GM23338 (cell line): ENCODE measurements around the gene NUP160. TPM values are rescaled to one million over a fixed set of nuclear protein-coding genes. Genes with fewer than 3 reads are reported as not detected.
"Not testable (repeated sequence)": the region's sequence is repeated elsewhere in the genome, so short reads cannot be mapped to it uniquely, and the experiment has no call there.

Source experiments
- ATAC-seq: fragments of 200-7000 bp; cut with Tn5 transposase; 3 replicates; pipeline ENCODE4 v1.9.1; 2020
- DNase-seq: peaks from one replicate; pipeline ENCODE4 v3.0.0-alpha.2; 2015; ENCODE audit warnings: low spot score
- H2AFZ ChIP-seq: fragments of 200-600 bp; sonication (generic); 2 replicates; pipeline ENCODE4 v1.8.0; 2016; ENCODE audit warnings: antibody characterized with exemption, mild to moderate bottlenecking, moderate library complexity
- H3F3A ChIP-seq: fragments of 200-600 bp; sonication (generic); replicated peaks from 2 replicates; pipeline ENCODE4 v1.8.0; 2017; ENCODE audit warnings: antibody characterized with exemption, mixed run types, low read depth
- H3K27ac ChIP-seq: fragments of 200-600 bp; sonication (generic); 2 replicates; pipeline ENCODE4 v1.6.1; 2016; ENCODE audit warnings: low read depth
- H3K27me3 ChIP-seq: fragments of 200-600 bp; sonication (generic); 2 replicates; pipeline ENCODE4 v1.8.0; 2016; ENCODE audit warnings: mild to moderate bottlenecking, mixed run types, moderate library complexity; ENCODE audit not compliant: insufficient read depth
- H3K36me3 ChIP-seq: fragments of 200-600 bp; sonication (generic); 2 replicates; pipeline ENCODE4 v1.8.0; 2016; ENCODE audit warnings: mild to moderate bottlenecking; ENCODE audit not compliant: insufficient read depth
- H3K4me1 ChIP-seq: fragments of 200-600 bp; sonication (generic); 2 replicates; pipeline ENCODE4 v1.8.0; 2016; ENCODE audit warnings: mild to moderate bottlenecking, moderate library complexity; ENCODE audit not compliant: insufficient read depth
- H3K4me2 ChIP-seq: fragments of 200-600 bp; sonication (generic); 2 replicates; pipeline ENCODE4 v1.7.1; 2017; ENCODE audit warnings: mixed run types
- H3K4me3 ChIP-seq: fragments of 200-600 bp; sonication (generic); 2 replicates; pipeline ENCODE4 v1.6.1; 2016; ENCODE audit warnings: mixed run types
- H3K79me2 ChIP-seq: fragments of 200-600 bp; sonication (generic); replicated peaks from 2 replicates; pipeline ENCODE4 v1.8.0; 2017; ENCODE audit warnings: mild to moderate bottlenecking; ENCODE audit not compliant: insufficient read depth
- H3K9me2 ChIP-seq: fragments of 200-600 bp; sonication (generic); 2 replicates; pipeline ENCODE4 v1.8.0; 2017; ENCODE audit not compliant: insufficient read depth
- H4K20me1 ChIP-seq: fragments of 200-600 bp; sonication (generic); replicated peaks from 2 replicates; pipeline ENCODE4 v1.8.0; 2017; ENCODE audit warnings: mild to moderate bottlenecking; ENCODE audit not compliant: insufficient read depth
- H3K27ac Mint-ChIP-seq: 2 replicates; pipeline ENCODE4 v1.8.0; 2020; ENCODE audit warnings: inconsistent platforms, mild to moderate bottlenecking, moderate library complexity, mixed read lengths
- H3K27me3 Mint-ChIP-seq: 3 replicates; pipeline ENCODE4 v1.8.0; 2022; ENCODE audit warnings: low read depth, mild to moderate bottlenecking, moderate library complexity, mixed read lengths, inconsistent platforms; ENCODE audit not compliant: insufficient read depth, poor library complexity
- H3K36me3 Mint-ChIP-seq: 3 replicates; pipeline ENCODE4 v1.8.0; 2021; ENCODE audit warnings: low read depth, mild to moderate bottlenecking, inconsistent platforms, moderate library complexity, mixed read lengths
- H3K4me1 Mint-ChIP-seq: 3 replicates; pipeline ENCODE4 v1.8.0; 2020; ENCODE audit warnings: mild to moderate bottlenecking, inconsistent platforms, mixed read lengths
- H3K4me3 Mint-ChIP-seq: 3 replicates; pipeline ENCODE4 v1.8.0; 2021; ENCODE audit warnings: moderate library complexity, mild to moderate bottlenecking, inconsistent platforms, mixed read lengths
- H3K9me3 Mint-ChIP-seq: 3 replicates; pipeline ENCODE4 v1.8.0; 2020; ENCODE audit warnings: moderate library complexity, mild to moderate bottlenecking, inconsistent platforms, mixed read lengths
- CREB1 ChIP-seq: fragments of 250-450 bp; sonication (Bioruptor Pico); IDR thresholded peaks from 2 replicates; pipeline ENCODE4 v1.5.0; 2020; ENCODE audit warnings: low read depth, mild to moderate bottlenecking, moderate library complexity
- EZH2phosphoT487 ChIP-seq: fragments of 200-600 bp; sonication (generic); IDR thresholded peaks from one replicate; pipeline ENCODE4 v1.8.1; 2018; ENCODE audit warnings: antibody characterized with exemption; ENCODE audit not compliant: unreplicated experiment
- JUNB ChIP-seq: IDR thresholded peaks from one replicate; pipeline ENCODE4 v1.6.1; 2016; ENCODE audit warnings: antibody characterized with exemption; ENCODE audit not compliant: unreplicated experiment
- NANOG ChIP-seq: IDR thresholded peaks from 2 replicates; pipeline ENCODE4 v1.6.1; 2016; ENCODE audit warnings: antibody characterized with exemption, borderline replicate concordance
- ZNF114 ChIP-seq: fragments of 250-450 bp; sonication (Bioruptor Pico); IDR thresholded peaks from 2 replicates; pipeline ENCODE4 v1.5.0; 2020; ENCODE audit warnings: mild to moderate bottlenecking, moderate library complexity
- ZNF331 ChIP-seq: fragments of 250-450 bp; sonication (Bioruptor Pico); IDR thresholded peaks from 2 replicates; pipeline ENCODE4 v1.5.0; 2020; ENCODE audit warnings: low read depth, mild to moderate bottlenecking, moderate library complexity
- polyA plus RNA-seq: library from polyadenylated mRNA; unstranded; fragments of >200 nt; fragmentation: Nextera tagmentation; extraction: Ambion mirVana; gene quantifications from 2 replicates; pipeline ENCODE4 v1.2.1, GENCODE V29; 2016
- total RNA-seq: library from RNA; depleted of rRNA; stranded (reverse); fragments of >200 nt; shearing (Covaris generic); gene quantifications from 2 replicates; pipeline ENCODE4 v1.2.3, GENCODE V29; 2014
- TF ChIP-seq, protein P1 (sequence below), 2 experiments: fragments of 200-600 bp in 1 of 2; sonication (generic) in 1 of 2; conservative IDR thresholded peaks; 2 replicates each; pipeline versions ENCODE4 v1.5.1 to v1.6.1; 2016 to 2017; ENCODE audit warnings: antibody characterized with exemption in 2 of 2, low read depth in 2 of 2, mild to moderate bottlenecking in 2 of 2, moderate library complexity in 1 of 2
- TF ChIP-seq, protein P2 (sequence below): fragments of 250-450 bp; sonication (Bioruptor Pico); IDR thresholded peaks from 2 replicates; pipeline ENCODE4 v1.5.0; 2020; ENCODE audit warnings: mild to moderate bottlenecking, moderate library complexity

The NUP160 gene
- total and polyA plus RNA-seq, 2 experiments from 2014 or later: 41.2 to 101 TPM

- TF ChIP-seq, protein P1, sequence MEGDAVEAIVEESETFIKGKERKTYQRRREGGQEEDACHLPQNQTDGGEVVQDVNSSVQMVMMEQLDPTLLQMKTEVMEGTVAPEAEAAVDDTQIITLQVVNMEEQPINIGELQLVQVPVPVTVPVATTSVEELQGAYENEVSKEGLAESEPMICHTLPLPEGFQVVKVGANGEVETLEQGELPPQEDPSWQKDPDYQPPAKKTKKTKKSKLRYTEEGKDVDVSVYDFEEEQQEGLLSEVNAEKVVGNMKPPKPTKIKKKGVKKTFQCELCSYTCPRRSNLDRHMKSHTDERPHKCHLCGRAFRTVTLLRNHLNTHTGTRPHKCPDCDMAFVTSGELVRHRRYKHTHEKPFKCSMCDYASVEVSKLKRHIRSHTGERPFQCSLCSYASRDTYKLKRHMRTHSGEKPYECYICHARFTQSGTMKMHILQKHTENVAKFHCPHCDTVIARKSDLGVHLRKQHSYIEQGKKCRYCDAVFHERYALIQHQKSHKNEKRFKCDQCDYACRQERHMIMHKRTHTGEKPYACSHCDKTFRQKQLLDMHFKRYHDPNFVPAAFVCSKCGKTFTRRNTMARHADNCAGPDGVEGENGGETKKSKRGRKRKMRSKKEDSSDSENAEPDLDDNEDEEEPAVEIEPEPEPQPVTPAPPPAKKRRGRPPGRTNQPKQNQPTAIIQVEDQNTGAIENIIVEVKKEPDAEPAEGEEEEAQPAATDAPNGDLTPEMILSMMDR (conservative IDR thresholded peaks at IDR 0.05; ENCODE audit: low read depth in 2 of 2): no peak
- TF ChIP-seq JUNB (no peak), EZH2phosphoT487 (no peak)
Measured at GRCh38 chr11:47895035-47895434, 46.9 kb upstream of the NUP160 start (continued).

- not testable (repeated sequence) for H3K4me3 Mint-ChIP-seq, H3K27ac Mint-ChIP-seq, H3K4me1 Mint-ChIP-seq, H3K4me1 ChIP-seq, H3K4me2 ChIP-seq, H3K27me3 ChIP-seq, H3K4me3 ChIP-seq, H3K79me2 ChIP-seq, H3K27ac ChIP-seq, H4K20me1 ChIP-seq, H3K27me3 Mint-ChIP-seq, H3K9me2 ChIP-seq, H3K36me3 Mint-ChIP-seq, H3K36me3 ChIP-seq, ATAC-seq, H3F3A ChIP-seq, DNase-seq, H2AFZ ChIP-seq
- H3K9me3 Mint-ChIP-seq: peaks cover 30% of the 10 kb centered on the region
Measured at GRCh38 chr11:47892546-47893276, 44.6 kb upstream of the NUP160 start.

- H3K36me3 ChIP-seq: no peaks in the 10 kb centered on the region
- no peaks in the 10 kb centered on the region for H3K4me1 Mint-ChIP-seq
- peaks cover 6% of the 10 kb centered on the region; the same call in 2 of the 3 replicates for H3K36me3 Mint-ChIP-seq
- no peak overlapping the region for H3K4me2 ChIP-seq
- H3K27ac ChIP-seq: no peak overlapping the region
- no peaks in the 10 kb centered on the region for H3K4me1 ChIP-seq
- H3K9me2 ChIP-seq: no peaks in the 10 kb centered on the region
- ATAC-seq (no peak), DNase-seq (no peak)
- H3K27me3 Mint-ChIP-seq: no peaks in the 10 kb centered on the region
- no peak overlapping the region for H3K4me3 ChIP-seq
- H3K79me2 ChIP-seq: no peaks in the 10 kb centered on the region
- no peaks in the 10 kb centered on the region for H3K27me3 ChIP-seq
- no peaks in the 10 kb centered on the region for H3F3A ChIP-seq
- peaks cover 30% of the 10 kb centered on the region for H3K9me3 Mint-ChIP-seq
- H3K4me3 Mint-ChIP-seq: no peak overlapping the region
- no peak overlapping the region for H3K27ac Mint-ChIP-seq
- no peaks in the 10 kb centered on the region for H4K20me1 ChIP-seq
- no peak overlapping the region for H2AFZ ChIP-seq
- TF ChIP-seq, protein P1 (conservative IDR thresholded peaks at IDR 0.05; ENCODE audit: low read depth in 2 of 2): no peak
- TF ChIP-seq CREB1 (CRISPR knock-in tag) (no peak), JUNB (no peak), ZNF114 (CRISPR knock-in tag) (no peak), NANOG (no peak), ZNF331 (CRISPR knock-in tag) (no peak)
- TF ChIP-seq, protein P2, sequence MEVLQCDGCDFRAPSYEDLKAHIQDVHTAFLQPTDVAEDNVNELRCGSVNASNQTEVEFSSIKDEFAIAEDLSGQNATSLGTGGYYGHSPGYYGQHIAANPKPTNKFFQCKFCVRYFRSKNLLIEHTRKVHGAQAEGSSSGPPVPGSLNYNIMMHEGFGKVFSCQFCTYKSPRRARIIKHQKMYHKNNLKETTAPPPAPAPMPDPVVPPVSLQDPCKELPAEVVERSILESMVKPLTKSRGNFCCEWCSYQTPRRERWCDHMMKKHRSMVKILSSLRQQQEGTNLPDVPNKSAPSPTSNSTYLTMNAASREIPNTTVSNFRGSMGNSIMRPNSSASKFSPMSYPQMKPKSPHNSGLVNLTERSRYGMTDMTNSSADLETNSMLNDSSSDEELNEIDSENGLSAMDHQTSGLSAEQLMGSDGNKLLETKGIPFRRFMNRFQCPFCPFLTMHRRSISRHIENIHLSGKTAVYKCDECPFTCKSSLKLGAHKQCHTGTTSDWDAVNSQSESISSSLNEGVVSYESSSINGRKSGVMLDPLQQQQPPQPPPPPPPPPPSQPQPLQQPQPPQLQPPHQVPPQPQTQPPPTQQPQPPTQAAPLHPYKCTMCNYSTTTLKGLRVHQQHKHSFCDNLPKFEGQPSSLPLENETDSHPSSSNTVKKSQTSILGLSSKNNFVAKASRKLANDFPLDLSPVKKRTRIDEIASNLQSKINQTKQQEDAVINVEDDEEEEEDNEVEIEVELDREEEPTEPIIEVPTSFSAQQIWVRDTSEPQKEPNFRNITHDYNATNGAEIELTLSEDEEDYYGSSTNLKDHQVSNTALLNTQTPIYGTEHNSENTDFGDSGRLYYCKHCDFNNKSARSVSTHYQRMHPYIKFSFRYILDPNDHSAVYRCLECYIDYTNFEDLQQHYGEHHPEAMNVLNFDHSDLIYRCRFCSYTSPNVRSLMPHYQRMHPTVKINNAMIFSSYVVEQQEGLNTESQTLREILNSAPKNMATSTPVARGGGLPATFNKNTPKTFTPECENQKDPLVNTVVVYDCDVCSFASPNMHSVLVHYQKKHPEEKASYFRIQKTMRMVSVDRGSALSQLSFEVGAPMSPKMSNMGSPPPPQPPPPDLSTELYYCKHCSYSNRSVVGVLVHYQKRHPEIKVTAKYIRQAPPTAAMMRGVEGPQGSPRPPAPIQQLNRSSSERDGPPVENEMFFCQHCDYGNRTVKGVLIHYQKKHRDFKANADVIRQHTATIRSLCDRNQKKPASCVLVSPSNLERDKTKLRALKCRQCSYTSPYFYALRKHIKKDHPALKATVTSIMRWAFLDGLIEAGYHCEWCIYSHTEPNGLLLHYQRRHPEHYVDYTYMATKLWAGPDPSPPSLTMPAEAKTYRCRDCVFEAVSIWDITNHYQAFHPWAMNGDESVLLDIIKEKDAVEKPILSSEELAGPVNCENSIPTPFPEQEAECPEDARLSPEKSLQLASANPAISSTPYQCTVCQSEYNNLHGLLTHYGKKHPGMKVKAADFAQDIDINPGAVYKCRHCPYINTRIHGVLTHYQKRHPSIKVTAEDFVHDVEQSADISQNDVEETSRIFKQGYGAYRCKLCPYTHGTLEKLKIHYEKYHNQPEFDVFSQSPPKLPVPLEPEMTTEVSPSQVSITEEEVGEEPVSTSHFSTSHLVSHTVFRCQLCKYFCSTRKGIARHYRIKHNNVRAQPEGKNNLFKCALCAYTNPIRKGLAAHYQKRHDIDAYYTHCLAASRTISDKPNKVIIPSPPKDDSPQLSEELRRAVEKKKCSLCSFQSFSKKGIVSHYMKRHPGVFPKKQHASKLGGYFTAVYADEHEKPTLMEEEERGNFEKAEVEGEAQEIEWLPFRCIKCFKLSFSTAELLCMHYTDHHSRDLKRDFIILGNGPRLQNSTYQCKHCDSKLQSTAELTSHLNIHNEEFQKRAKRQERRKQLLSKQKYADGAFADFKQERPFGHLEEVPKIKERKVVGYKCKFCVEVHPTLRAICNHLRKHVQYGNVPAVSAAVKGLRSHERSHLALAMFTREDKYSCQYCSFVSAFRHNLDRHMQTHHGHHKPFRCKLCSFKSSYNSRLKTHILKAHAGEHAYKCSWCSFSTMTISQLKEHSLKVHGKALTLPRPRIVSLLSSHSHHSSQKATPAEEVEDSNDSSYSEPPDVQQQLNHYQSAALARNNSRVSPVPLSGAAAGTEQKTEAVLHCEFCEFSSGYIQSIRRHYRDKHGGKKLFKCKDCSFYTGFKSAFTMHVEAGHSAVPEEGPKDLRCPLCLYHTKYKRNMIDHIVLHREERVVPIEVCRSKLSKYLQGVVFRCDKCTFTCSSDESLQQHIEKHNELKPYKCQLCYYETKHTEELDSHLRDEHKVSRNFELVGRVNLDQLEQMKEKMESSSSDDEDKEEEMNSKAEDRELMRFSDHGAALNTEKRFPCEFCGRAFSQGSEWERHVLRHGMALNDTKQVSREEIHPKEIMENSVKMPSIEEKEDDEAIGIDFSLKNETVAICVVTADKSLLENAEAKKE (CRISPR knock-in tag): no peak
Measured at GRCh38 chr11:47891886-47892285, 43.7 kb upstream of the NUP160 start.
